GM19193 (cell line): Measurements from ENCODE around the gene SPATA13.

ENCODE experiments used
- POLR2A ChIP-seq: IDR thresholded peaks from 4 replicates; pipeline ENCODE4 v1.6.1; 2011; ENCODE audit not compliant: insufficient read depth, insufficient read length; ENCODE audit errors: extremely low read depth

The SPATA13 gene

GRCh38 chr13:24230428-24231072 is 70.0 kb downstream of the SPATA13 start:
- TF ChIP-seq POLR2A, result no peak

DNA sequence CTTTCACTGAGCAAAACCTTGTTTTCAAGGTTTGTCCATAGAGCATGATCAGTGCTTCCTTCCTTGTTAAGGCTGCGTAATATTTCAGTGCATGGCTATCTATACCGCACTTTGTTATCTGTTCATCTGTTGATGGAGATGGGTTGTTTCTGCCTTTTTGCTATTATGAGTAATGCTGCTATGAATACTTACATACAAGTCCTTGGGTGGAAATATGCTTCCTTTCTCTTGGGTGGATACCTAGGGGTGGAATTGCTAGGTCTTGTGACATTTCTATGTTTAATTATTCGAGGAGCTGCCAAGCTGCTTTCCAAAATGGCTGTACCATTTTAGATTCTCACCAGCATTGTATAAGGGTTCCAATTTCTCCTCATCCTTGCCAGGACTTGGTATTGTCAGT is 70.9 kb downstream of the SPATA13 start:
- TF ChIP-seq POLR2A, result no peak

GRCh38 chr13:24232037-24232436 is 71.5 kb downstream of the SPATA13 start:
- TF ChIP-seq POLR2A, result no peak

DNA sequence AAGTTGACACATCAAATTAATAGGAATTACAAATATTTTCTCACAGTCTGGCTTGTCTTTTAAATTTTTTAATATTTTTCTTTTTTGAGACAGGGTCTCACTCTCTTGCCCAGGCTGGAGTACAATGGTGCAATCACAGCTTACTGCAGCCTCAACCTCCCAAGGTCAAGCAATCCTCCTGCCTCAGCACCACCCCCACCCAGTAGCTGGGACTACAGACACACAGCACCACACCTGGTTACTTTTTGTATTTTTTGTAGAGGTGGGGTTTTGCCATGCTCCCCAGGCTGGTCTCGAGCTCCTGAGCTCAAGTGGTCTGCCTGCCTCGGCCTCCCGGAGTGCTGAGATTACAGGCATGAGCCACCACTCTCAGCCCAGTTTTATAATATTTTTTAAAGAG is 72.0 kb downstream of the SPATA13 start:
- no peak for TF ChIP-seq POLR2A

DNA sequence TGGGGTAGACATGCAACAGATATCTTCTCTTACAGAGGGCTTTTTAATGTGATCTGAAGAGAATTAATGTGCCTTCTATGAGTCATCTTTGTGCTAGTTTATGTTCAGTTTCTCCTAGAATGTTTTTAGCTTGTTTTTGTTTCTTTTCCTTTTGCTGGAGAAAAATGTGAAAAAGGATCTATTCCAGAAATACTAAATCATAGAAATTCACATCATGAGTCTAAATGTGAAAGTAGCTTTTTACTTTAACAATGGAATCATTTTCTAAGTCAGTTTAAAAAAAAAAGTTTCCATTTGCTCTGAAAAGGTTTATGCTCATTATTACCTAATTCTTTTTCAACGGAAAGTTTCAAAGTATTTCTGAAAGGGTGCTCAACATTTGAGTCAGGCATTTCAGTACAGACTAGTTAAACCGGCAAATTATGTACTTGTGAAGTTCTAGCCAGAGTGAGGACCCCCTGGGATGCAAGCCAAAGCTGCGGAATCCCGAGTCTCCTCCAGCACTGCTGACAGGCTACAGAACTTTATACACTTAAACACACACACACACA is 72.9 kb downstream of the SPATA13 start:
- no peak for TF ChIP-seq POLR2A

- no peak for TF ChIP-seq POLR2A
Observed at GRCh38 chr13:24234200-24234915, 73.8 kb downstream of the SPATA13 start.

- no peak for TF ChIP-seq POLR2A
Observed at GRCh38 chr13:24237356-24237755, 76.8 kb downstream of the SPATA13 start.

GRCh38 chr13:24241336-24241735 is 80.8 kb downstream of the SPATA13 start:
- no peak for TF ChIP-seq POLR2A

DNA sequence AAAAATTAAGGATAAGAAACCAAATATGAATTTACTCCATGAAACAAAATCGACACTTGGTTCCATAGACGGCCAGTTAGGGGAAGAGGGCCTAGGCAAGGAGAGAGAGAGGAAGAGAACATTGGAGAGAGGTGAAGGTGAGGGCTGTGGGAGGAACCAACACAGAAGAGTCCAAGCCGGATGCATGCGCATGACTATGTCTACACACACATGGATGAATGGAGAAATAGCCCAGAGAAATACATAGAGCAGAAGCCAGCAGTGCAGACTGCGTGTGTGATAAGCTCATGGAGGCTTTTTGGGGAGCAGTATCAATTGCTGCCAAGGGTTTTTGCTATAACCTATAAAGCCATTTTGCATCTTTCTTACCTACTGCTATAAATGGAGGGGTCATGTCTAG is 81.6 kb downstream of the SPATA13 start:
- TF ChIP-seq POLR2A, result no peak

DNA sequence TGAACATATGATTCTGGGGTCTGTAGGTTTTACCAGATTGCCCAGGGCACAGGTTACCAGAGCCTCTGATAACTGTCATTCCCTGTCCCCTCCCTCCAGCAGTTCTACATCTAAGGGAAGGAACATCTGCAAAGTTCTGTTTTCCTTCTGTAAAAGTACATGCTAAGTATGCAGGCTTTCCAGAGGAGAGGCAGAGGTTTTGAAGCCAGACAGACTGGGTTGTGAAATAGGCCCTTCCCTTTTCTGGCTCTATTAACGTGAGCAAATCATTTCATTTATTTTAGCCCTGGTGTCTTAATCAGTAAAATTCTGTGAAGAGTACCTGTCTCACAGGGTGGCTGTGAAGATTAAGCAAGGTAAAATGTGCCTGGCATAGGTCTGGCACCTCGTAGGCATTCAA is 82.8 kb downstream of the SPATA13 start:
- no peak for TF ChIP-seq POLR2A

- no peak for TF ChIP-seq POLR2A
Observed at GRCh38 chr13:24244802-24245201, 84.3 kb downstream of the SPATA13 start.

DNA sequence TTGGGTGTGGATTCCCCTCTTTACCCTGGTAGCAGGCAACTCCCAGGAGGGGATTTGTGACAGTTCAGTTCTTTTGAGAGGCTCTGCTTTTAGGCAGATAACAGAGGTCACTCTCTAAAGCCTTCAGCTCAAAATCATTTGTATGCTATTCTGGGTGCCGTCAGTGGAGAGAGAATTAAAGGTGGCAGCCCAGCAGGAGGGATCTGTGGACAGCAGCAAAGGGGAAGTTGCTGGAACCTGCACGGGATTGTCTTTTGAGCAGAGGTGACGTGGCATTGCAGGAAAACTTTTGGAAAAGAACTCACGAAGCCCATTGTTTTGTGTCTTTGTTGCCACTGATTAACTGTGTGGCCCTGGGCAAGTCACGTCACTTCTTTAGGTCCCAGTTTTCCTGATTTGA is 86.5 kb downstream of the SPATA13 start:
- TF ChIP-seq POLR2A, result no peak

DNA sequence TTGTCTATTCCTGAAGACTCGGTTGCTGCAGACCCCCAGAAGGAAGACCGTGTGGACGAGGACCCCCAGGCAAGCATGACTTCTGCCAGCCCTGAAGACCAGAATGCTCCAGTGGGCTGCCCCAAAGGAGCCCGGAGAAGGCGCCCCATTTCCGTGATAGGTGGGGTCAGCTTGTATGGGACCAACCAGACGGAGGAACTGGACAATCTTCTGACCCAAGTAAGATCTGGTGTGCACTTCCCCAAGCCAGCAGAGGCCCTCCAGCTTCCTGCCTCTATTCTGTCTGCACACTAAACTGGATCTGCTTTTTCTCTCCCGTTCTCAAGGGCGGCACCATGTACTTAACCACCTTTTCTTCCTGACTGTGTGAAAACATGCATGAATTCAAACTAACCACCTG is 89.1 kb downstream of the SPATA13 start:
- TF ChIP-seq POLR2A, result no peak

GRCh38 chr13:24250376-24251057 is 90.0 kb downstream of the SPATA13 start:
- TF ChIP-seq POLR2A, result no peak

GRCh38 chr13:24251525-24251924 is 91.0 kb downstream of the SPATA13 start:
- no peak for TF ChIP-seq POLR2A

DNA sequence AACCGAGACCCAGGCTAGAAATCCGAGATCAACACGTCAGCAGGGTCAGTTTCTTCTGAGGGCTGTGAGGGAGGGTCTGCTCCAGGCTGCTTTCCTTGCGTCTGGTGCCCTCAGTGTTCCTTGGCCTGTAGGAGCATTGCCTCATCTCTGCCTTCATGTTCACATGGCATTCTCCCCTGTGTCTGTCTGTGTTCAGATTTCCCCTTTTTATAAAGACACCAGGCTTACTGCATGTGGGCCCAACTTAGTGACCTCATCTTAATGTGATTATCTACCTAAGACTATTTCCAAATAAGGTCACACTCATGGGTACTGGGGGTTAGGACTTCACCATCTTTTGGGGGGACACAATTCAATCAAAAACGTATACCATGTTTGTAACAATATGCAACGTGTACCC is 91.6 kb downstream of the SPATA13 start:
- no peak for TF ChIP-seq POLR2A
